ENCODE measurements around the gene KCNH1.

The KCNH1 gene

GRCh38 chr1:210654176-210654981 lies 479.6 kb downstream of the KCNH1 start:
- no peak for DNase-seq (ENCODE audit: low read depth in 3 of 3, low spot score in 1 of 3)

- DNase-seq (ENCODE audit: low read depth in 3 of 3, low spot score in 1 of 3) = no peak
These were observed 480.2 kb downstream of the KCNH1 start for GRCh38 chr1:210653771-210654170.

- DNase-seq (ENCODE audit: low read depth in 3 of 3, low spot score in 1 of 3) = no peak
These were observed 481.5 kb downstream of the KCNH1 start for GRCh38 chr1:210652329-210652954.

- no peak for DNase-seq (ENCODE audit: low read depth in 3 of 3, low spot score in 1 of 3)
These were observed 483.5 kb downstream of the KCNH1 start for GRCh38 chr1:210650403-210650802.

GRCh38 chr1:210648588-210649269 lies 485.2 kb downstream of the KCNH1 start:
- DNase-seq (ENCODE audit: low read depth in 3 of 3, low spot score in 1 of 3) = no peak

GRCh38 chr1:210647406-210648333 lies 486.3 kb downstream of the KCNH1 start:
- no peak for DNase-seq (ENCODE audit: low read depth in 3 of 3, low spot score in 1 of 3)

- no peak for DNase-seq (ENCODE audit: low read depth in 3 of 3, low spot score in 1 of 3)
These were observed 487.7 kb downstream of the KCNH1 start for GRCh38 chr1:210646258-210646616.

GRCh38 chr1:210645582-210646257 lies 488.2 kb downstream of the KCNH1 start:
- DNase-seq (ENCODE audit: low read depth in 3 of 3, low spot score in 1 of 3) = no peak

- DNase-seq (ENCODE audit: low read depth in 3 of 3, low spot score in 1 of 3) = no peak
These were observed 492.4 kb downstream of the KCNH1 start for GRCh38 chr1:210641582-210641981.

- DNase-seq (ENCODE audit: low read depth in 3 of 3, low spot score in 1 of 3) = no peak
These were observed 498.8 kb downstream of the KCNH1 start for GRCh38 chr1:210635108-210635507.

- no peak for DNase-seq (ENCODE audit: low read depth in 3 of 3, low spot score in 1 of 3)
These were observed 500.3 kb downstream of the KCNH1 start for GRCh38 chr1:210633636-210634035.

GRCh38 chr1:210633140-210633539 lies 500.8 kb downstream of the KCNH1 start:
- DNase-seq (ENCODE audit: low read depth in 3 of 3, low spot score in 1 of 3) = no peak

- no peak for DNase-seq (ENCODE audit: low read depth in 3 of 3, low spot score in 1 of 3)
These were observed 502.5 kb downstream of the KCNH1 start for GRCh38 chr1:210631399-210631798.

GRCh38 chr1:210629276-210629675 lies 504.7 kb downstream of the KCNH1 start:
- no peak for DNase-seq (ENCODE audit: low read depth in 3 of 3, low spot score in 1 of 3)

- no peak for DNase-seq (ENCODE audit: low read depth in 3 of 3, low spot score in 1 of 3)
These were observed 506.2 kb downstream of the KCNH1 start for GRCh38 chr1:210627755-210628154.
